HFFc6 (cell line): Measurements from ENCODE around the gene PANX2. TPM values are rescaled to one million over a fixed set of nuclear protein-coding genes. Genes with fewer than 3 reads are reported as not detected.
A peak's percentile ranks its signal among the peaks of the same experiment; 100 is the strongest.

Experiments used
- DNase-seq: peaks from one replicate; pipeline ENCODE4 v3.0.0-alpha.2; 2018
- H3K27ac Mint-ChIP-seq: 2 replicates; pipeline ENCODE4 v1.8.0; 2020; ENCODE audit warnings: mild to moderate bottlenecking, mixed read lengths
- H3K27me3 Mint-ChIP-seq: 2 replicates; pipeline ENCODE4 v1.8.0; 2021; ENCODE audit warnings: mild to moderate bottlenecking, moderate library complexity, mixed read lengths; ENCODE audit not compliant: insufficient read depth
- H3K36me3 Mint-ChIP-seq: 2 replicates; pipeline ENCODE4 v1.8.0; 2021; ENCODE audit warnings: low read depth, mixed read lengths
- H3K4me1 Mint-ChIP-seq: 2 replicates; pipeline ENCODE4 v1.8.0; 2020; ENCODE audit warnings: low read depth, mixed read lengths
- H3K4me3 Mint-ChIP-seq: 2 replicates; pipeline ENCODE4 v1.8.0; 2020; ENCODE audit warnings: mild to moderate bottlenecking, moderate library complexity, mixed read lengths
- H3K9me3 Mint-ChIP-seq: 2 replicates; pipeline ENCODE4 v1.8.0; 2020; ENCODE audit warnings: mild to moderate bottlenecking, mixed read lengths
- CTCF ChIP-seq: fragments of 200-600 bp; sonication (generic); IDR thresholded peaks from 2 replicates; pipeline ENCODE4 v1.5.0; 2021; ENCODE audit warnings: antibody characterized with exemption, mild to moderate bottlenecking
- total RNA-seq, 6 experiments: library from RNA; stranded (reverse); fragmentation: NEBNext Ultra II Directional; extraction: Animal tissue kit (Norgen Biotek cat#: 25700); gene quantifications; 2 replicates in 1 of 6; 3 replicates in 5 of 6; pipeline ENCODE4 v1.2.3, GENCODE V29; 2021

PANX2 gene
- total RNA-seq, 6 experiments from 2014 or later = 1.2 to 2.3 (median 1.3) TPM

DNA sequence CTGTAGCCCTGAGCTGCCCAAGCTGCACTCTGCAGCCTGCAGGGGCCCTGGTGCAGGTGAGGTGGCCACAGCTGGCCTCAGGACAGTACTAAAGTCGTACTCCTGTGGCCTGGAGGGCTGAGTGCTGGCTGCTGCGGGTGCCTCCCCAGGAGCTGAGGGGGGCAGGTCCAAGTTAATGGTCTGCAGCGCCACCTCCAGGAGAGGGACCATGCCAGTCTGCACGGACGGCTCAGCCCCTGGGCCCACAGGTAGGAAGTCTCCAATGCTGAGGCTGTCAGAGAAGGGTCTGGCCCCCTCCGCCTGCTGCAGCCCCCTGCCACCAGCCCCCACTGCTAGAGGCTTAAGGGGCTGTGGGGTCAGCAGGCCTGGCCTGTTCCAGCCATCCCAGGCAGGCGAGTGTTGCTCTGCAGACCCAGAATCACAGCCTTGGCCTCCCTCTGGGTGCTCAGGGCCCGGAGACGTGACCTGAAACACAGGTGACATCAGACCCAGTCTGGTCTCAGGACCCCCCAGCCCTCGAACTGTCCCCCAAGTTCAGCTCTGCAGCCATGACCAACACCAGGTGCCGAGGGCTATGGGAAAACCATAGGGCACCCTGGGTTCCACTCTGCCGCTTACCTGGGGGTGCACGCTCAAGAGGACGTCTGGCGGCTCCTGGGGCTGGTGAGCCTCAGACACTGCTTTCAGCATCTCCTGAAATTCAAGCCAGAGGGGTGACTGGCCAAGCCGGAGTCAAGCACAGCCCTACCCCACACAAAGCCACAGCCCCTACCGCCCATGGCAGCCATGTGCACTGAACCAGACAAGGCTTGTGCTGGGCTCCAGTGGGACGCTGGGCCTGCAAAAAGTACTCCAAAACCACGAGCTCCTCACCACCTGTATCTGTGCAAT is 51.1 kb downstream of the PANX2 start:
- Mint-ChIP-seq H3K27me3 (peaks cover 2% of the 10 kb centered on the region), H3K36me3 (peaks cover 7% of the 10 kb centered on the region), H3K4me3 (no peak overlapping the region), H3K4me1 (no peaks in the 10 kb centered on the region), H3K9me3 (no peaks in the 10 kb centered on the region), H3K27ac (no peak overlapping the region)
- peak; percentile 37 for TF ChIP-seq CTCF
- no peak for DNase-seq

- H3K9me3 Mint-ChIP-seq = no peaks in the 10 kb centered on the region
Observed at GRCh38 chr22:50222508-50222907, 52.0 kb downstream of the PANX2 start.

DNA sequence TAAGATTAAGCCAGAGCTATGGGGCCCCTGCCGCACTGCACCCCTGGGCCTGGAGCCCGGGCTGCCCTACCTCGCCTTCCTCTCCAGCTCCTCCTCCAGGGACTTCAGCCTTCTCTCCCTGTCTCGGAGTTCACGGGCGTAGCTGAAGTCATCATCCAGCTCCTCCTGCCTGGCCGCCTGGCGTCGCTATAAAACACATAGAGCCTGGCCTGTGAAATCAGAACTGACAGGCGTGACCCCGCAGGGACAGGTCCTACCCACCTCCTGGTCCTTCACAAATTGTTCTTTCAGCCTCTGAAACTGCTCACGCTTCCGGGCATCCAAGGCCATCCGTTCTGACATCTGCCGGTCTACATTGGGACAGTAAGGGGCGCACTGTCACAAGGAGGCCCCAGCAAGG is 53.5 kb downstream of the PANX2 start:
- no peak for TF ChIP-seq CTCF
- H3K27ac Mint-ChIP-seq = no peak overlapping the region
- peaks cover 7% of the 10 kb centered on the region for H3K36me3 Mint-ChIP-seq
- H3K4me3 Mint-ChIP-seq = no peak overlapping the region
- no peak for DNase-seq
- H3K27me3 Mint-ChIP-seq = no peaks in the 10 kb centered on the region; the same call in 1 of the 2 replicates
- no peaks in the 10 kb centered on the region for H3K4me1 Mint-ChIP-seq
- no peaks in the 10 kb centered on the region for H3K9me3 Mint-ChIP-seq

More at GRCh38 chr22:50222508-50222907, 52.0 kb downstream of the PANX2 start:
- DNase-seq = no peak
- H3K27me3 Mint-ChIP-seq = peaks cover under 1% of the 10 kb centered on the region
- H3K36me3 Mint-ChIP-seq = peaks cover 7% of the 10 kb centered on the region
- no peaks in the 10 kb centered on the region for H3K4me1 Mint-ChIP-seq
- no peak overlapping the region for H3K4me3 Mint-ChIP-seq
- H3K27ac Mint-ChIP-seq = no peak overlapping the region
- no peak for TF ChIP-seq CTCF

DNA sequence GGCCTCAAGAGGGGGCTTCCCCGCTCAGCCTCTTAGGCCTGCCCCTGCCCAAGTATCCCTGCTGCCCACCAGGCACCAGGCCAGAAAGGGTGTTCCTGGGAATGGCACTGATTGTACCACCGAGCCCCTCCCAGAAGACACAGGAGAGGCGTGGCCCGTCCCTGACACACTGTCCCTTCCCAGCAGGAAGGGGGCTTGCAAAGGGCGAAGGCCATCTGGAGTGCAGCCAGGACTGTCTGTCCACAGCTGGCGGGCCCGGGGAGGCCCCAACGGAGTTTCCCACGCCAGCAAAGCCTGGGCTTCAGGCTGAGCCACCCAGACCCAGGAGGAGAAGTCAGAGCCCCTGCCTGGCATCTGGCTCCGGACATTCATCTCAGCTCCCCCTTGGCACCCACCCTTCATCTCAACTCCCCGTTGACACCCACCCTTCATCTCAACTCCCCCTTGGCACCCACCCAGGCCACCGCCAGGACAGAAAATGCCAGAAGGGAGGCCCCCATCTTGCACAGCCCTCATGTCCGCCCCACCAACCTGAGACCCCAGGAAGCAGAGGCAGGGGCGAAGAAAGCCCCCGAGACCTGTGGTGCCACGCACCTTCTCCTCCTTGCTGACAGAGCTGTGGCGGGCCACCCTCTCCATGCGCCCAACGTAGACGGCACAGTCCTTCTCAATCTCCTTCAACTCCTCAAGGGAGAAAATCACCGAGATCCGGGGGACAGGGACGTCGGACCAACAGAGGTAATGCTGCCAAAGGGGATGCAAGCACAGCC is 54.9 kb downstream of the PANX2 start:
- Mint-ChIP-seq H3K36me3 (peaks cover 13% of the 10 kb centered on the region), H3K4me3 (no peak overlapping the region), H3K9me3 (no peaks in the 10 kb centered on the region), H3K27ac (no peak overlapping the region), H3K27me3 (no peaks in the 10 kb centered on the region; the same call in 1 of the 2 replicates), H3K4me1 (no peaks in the 10 kb centered on the region)
- DNase-seq = no peak
- TF ChIP-seq CTCF = no peak

GRCh38 chr22:50226063-50226874 is 55.7 kb downstream of the PANX2 start:
- Mint-ChIP-seq H3K27me3 (no peaks in the 10 kb centered on the region; the same call in 1 of the 2 replicates), H3K9me3 (no peaks in the 10 kb centered on the region), H3K4me3 (no peak overlapping the region), H3K27ac (no peak overlapping the region), H3K36me3 (peaks cover 13% of the 10 kb centered on the region), H3K4me1 (no peaks in the 10 kb centered on the region)
- DNase-seq = no peak
- TF ChIP-seq CTCF = no peak
